GM21786 (cell line): Measurements from ENCODE around the gene RNU1-1.
"Not testable (repeated sequence)": the region's sequence is repeated elsewhere in the genome, so short reads cannot be mapped to it uniquely, and the experiment has no call there.

Source experiments
- ATAC-seq: cut with Tn5 transposase; IDR thresholded peaks from one replicate; pipeline ENCODE4 v1.9.1; 2021; ENCODE audit not compliant: unreplicated experiment

The RNU1-1 gene

DNA sequence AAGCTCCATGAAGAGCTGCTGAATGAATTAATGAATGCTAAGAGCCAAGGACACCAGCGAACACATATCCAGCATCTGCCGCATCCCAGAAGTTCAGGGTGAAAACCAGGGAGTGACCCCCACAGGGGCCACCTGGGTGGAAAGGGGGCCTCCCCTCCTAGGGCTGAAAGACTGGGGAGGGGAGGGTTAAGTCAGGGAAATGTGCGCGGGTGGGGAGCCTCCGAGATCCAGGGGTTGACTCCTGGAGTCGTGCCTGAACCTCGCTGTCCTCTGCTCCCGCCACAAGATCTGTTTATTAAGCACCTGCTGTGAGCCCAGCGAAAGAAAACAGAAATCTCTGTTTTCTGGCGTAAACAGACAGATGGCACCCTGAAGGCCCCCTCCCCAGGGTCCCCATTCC is 16.0 kb downstream of the RNU1-1 start:
- ATAC-seq: not testable (repeated sequence)

DNA sequence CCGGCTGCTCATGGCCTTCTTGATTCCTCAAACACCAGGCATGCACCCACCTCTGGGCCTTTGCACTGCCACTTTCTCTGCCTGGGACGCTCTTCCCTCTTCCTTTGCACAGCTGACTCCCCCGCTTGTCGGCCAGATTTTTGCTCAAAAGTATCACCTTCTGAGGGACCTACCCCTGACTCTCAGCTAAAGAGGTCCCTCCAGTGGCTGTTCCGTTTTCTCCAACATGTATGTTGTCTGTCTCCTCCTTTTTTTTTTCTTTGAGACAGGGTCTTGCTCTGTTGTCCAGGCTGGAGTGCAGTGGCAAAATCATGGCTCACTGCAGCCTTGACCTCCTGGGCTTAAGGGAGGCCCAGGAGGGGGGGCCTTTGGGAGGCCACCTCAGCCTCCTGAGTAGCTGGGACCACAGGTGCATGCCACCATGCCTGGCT is 16.6 kb downstream of the RNU1-1 start:
- ATAC-seq: not testable (repeated sequence)

DNA sequence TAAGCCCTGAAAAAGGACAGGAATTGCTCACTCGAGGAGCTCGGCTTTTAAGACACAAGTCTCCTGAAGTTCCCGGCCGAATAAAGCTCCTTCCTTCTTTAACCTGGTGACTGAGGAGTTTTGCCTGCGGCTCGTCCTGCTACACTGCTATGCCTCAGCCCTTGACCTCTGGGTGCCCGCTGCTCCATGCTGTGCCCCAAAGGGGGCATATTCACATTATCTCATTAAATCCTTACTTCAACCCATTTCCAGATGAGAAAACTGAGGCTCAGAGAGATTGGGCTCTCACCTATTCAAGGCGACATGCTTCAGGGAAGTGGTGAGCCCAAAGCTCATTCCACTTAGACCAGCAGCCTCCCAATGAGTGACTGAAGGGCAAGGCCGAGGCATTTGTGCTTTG is 20.4 kb downstream of the RNU1-1 start:
- not testable (repeated sequence) for ATAC-seq

DNA sequence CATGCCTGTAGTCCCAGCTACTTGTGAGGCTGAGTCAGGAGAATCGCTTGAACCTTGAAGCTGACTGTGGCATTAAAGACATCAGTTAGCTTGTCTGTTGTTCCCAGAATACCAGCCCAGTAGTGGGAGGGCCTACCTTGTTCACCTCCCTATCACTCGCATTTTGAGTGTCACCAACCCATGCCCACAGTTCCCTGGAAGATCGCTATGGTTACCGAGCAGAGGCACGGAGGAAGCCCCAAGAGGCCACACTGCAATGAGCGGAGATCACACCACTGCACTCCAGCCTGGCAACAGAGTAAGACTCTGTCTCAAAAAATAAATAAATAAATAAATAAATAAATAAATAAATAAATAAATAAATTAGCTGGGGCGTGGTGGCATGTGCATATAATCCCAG is 21.1 kb downstream of the RNU1-1 start:
- not testable (repeated sequence) for ATAC-seq

DNA sequence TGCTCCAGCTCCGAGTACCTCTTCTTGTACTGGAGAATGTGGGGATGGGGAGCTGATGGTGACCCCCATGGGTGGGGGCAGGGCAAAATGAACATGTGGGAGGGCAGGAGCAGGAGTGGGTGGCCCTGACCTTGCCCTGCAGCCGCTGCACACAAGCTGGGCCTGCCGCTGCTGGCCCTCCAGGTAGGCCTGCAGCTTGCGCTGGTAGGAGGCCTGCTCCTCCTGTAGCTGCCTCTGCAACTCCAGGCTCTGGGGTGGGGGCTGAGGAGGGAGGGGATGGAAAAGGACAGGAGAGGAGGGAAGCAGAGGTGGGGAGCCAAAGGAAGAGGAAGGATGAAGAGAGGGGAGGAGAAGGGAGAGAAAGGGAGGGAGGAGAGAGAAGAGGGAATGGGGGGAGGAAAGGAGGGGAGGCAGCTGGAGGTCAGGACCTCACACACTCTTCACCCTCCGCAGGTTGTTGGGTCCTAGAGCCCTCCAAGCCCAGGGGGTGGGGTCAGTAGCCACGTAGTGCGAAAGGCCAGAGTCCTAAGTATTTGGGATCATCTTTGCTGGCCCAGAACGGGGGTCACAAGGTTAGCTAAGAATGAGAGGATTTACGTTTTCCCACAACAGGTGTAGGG is 22.9 kb downstream of the RNU1-1 start:
- no peak for ATAC-seq

DNA sequence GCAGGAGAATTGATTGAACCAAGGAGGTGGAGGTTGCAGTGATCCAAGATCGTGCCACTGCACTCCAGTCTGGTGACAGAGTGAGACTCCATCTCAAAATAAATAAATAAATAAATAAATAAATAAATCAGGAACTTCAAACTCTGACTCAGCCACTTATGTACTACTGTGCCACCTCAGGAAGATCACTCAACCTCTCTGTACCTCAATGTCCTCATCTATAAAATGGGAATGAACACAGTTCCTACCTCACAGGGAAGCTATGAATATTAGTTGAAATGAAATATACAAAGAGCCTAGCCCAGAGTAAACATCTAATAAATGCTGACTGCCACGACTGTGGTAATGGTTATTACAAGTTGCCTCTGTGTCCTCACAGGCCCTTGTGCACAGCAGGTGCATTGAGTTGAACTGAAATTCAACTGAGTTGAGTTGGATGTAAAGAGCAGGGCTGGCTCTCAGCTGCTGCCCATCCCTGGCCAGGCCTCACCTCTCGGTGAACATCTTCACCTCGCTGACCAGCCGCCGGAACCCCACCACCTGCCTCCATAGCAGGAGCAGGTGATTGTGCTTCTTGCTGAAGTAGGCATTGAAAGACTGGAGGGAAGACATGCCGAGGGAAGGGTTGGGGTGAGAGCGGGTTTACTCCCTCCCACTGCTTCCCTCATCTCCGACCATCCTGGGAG is 24.7 kb downstream of the RNU1-1 start:
- ATAC-seq: not testable (repeated sequence)

DNA sequence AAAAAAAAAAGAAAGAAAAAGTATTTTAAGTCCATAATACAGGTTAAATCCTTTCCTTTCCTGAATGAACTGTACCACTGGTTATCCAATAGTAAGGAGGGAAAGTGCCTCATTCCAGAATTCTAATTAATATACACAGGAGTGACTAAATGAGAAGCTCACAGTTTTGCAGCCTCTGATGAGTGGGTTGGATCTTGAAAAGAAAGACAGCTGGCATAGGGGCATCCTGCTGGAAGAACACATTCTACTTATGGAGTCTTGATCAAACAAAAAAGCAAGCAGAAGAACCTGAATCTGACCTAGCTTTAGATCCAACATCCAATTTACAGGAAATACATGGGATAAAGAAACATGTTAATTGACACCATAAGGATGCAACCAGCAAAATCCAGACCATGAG is 27.1 kb downstream of the RNU1-1 start:
- not testable (repeated sequence) for ATAC-seq

DNA sequence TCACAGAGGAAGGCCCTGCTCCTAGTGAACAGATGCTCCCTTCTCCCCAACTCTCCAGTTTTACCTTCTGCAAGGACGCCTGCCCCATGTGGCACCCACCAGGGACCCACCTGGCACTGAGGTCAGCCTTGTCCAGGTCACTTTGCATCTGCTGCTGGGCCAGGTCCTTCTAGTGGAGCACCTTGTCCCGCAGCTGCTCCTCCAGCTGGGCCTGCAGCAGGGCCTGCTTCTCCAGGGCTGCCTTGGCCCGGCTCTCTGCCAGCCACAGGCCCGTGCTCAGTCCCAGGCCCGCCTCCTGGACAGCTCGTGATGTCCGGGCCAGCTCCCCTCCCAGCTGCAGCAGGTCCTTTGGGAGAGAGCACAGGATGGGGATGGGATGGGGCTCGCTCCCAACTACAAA is 27.8 kb downstream of the RNU1-1 start:
- ATAC-seq: not testable (repeated sequence)

DNA sequence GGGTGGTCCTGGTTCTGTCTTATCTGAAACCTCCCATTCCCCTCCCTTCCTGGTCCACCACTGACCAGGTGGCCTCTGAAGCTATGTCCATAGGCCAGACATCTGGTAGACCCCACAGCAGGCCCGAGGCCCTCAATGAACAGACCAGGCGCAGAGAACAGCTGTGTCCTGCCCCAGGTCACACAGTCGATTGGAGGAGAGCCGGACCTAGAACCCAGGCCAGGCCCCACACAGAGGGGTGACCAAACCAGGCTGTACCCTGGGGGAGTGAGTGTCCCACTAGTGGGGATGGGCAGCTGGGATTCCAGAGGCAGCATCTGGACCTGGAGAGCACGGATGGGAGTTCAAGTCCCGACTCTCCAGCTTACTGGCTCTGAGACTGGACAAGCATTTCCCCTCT is 29.2 kb downstream of the RNU1-1 start:
- ATAC-seq: no peak

DNA sequence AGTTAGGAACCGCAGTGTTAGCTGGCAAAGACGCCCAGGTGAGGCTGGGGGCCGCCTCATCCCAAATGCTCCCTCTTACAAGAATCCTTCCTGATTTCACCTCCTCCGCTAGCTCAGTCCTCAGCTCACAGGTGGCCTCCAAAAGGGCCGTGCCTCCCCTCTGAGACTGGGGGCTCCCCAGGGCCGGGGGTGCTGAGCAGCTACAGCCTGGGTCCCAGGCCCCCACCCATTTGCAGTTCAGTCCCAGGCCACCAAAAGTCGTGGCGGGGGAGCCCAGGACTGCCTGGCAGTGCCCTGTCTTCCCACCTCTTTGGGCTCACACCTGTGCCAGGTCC is 29.6 kb downstream of the RNU1-1 start:
- ATAC-seq: no peak

DNA sequence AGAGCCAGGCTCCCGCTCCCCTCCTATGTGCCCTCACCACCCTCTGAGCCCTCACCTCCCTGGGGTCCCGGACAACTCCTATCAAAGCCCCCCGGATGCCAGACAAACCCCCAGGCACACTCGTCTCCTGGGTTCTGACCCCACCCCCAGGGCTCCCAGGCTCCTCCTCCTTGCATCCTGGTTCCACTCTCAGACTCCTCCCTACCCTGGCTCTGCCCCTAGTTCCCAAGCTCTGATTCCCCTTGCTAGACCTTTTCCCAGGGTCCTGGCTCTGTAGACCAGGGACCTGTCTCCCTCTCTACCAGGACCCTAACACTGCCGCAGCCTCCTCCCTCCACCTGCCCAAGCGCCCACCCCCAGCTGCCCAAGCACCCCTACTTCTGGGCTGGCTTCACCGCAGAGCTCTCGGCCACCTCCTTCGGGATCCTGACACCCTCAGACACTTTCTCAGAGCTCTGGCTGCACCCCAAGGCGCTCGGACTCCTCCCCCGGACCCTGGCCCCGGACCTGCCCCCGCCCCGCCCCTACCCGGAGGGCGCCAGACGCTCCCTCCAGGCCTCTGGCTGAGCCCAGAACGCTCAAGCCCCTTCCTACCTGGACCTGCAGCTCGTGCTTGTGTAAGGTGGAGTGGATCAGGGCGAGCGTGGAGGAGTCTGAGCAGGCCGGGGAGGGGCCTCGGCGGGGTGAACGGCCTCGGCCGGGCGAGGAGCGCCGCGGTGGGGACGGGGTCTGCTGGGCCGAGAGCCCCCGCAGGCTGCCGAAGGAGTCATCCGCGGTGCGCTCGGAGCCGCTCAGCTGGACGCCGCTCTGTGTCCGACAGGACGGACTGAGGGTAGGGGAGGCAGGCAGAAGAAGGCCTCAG is 30.2 kb downstream of the RNU1-1 start:
- ATAC-seq: not testable (repeated sequence)

DNA sequence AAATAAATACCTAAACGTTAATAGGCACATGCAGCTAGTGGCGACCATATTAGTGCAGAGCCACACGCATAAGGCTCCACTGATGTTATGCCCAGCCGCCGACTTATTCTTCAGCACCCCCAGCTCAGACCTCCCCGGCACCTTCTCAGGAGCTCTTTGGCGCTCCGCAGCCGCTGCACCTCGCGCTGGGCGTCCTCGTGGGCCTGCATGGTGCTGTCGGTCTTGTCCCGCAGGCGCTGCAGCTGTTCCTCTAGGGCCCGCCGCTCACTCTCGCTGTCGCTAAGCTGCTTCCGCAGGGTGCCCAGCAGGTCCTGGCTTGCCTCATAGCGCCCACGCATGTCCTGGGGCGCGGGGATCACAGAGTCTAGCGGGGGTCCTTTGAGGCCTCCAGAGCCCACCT is 30.9 kb downstream of the RNU1-1 start:
- ATAC-seq: not testable (repeated sequence)

DNA sequence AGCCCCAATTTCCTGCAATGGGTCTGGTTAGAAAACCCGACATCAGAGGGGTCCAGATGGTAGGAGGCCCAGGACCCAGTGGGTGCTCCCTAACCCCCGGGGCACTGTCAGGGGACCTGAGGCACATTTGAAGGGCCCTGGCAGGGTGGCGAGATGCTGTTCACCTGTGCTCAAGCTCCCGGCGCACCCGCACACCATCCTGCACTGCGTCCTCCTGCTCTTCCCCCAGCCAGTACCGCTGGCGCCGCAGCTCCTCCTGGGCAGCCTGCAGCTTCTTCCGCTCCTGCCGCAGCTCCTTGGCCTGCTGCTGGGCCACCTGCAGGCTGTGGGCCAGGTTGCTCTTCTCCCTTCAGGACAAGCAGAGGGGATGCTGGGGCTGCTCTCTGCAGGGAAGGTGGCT is 36.0 kb downstream of the RNU1-1 start:
- no peak for ATAC-seq

DNA sequence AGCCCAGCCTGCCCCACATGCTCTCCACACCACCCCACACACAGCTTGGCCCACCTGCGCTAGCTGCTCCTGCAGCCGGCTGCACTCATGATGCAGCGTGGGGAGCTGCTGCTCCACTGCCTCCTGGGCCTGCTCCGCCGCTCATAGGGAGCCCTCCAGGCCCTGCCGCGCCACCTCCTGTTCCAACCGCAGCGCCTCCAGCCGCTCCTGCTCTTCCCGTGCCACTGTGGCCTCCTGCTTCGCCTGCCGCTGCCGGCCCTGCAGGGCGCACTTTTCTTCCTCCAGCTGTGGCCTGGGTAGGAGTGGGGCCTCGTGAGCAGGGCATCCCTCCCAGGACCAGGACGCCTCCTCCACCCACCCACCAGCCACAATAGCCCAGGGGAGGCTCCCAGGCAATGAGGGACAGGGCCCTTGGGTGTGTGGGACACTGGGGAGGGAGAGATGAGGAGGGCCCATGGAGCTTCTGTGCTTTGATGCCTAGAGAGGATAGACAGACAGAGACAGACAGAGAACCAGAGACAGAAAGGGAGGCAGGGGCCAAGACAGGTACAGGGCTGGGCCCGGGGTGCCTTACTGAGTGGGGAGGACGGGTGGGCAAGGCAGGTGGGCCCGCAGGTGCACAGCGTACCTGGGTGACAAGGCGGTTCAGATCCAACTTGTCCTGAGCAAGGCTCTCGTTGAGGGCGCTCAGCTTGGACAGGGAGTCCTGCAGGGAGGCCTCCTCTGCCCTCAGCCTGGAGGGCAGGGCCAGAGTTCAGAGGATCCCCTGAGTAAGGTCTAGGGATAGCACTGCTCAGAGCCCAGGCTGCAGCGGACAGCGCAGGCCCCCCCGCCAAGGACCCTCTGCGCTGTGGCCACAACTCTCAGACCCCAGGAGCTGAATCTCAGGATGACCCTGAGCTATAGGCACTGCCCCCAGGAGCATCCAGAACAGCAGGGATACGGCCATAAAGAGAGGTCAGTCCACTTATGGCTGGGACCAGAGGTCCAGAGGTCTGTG is 38.0 kb downstream of the RNU1-1 start:
- ATAC-seq: not testable (repeated sequence)

DNA sequence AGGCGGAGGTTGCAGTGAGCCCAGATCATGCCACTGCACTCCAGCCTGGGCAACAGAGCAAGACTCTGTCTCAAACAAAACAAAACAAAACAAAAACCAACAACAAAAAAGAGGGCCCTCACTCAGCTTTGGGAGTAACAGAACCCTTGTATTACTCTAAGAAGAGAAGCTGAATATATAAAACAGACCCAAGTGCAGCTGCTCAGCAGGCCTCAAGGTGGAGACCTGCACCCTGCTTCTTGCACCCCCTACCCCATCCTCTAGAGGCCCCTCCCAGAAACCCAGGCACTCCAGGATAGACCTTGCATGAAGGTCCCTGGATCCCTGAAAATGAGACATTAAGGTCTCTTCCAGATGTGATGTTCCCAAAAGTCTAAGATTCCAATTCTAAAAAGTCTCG is 39.2 kb downstream of the RNU1-1 start:
- ATAC-seq: not testable (repeated sequence)

DNA sequence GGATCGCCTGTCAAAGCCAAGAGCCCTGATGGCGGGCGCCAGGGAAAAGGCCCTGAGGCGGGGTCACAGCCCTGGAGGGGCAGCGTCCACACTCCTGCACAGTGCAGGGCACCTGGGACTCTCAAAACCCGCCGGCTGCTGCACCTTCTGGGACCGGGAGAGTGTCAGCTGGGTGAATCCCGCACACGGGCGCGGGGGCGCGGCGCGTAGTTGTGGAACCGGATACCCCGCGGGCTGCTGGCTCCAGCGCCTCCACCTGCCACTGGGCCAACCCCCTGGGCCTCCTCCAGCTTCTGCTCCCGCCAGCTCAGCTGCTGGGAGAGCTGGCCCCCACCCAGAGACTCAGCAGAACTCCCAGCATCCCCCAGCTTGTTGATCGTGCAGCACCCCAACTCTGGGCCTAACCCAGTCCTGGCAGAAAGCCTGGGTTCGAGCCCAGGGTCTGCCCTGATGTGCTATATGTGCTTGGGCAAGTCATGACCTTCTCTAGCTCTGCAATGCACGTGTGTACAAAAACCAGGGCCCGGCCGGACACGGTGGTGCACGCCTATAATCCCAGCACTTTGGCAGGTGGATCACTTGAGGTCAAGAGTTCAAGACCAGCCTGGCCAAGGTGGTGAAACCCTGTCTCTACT is 39.8 kb downstream of the RNU1-1 start:
- ATAC-seq: no peak

DNA sequence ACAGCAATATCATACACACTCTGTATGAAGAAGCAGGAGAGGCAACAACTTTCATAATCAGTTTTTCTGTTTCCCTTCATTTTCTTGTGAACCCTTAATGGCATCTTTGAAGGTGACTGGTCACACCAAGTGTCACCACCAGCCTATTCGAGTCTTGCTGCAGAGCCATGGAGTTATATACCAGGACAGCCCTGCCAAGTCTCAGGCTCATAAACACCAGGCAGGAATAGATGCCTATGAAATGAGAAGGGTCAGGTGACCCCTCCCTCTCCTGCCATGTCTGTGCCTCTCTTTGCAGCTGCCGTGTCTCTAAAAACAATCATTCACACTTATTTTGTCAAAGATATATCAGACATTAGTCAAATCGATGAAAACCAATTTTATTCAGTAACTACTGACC is 45.5 kb downstream of the RNU1-1 start:
- ATAC-seq: no peak

DNA sequence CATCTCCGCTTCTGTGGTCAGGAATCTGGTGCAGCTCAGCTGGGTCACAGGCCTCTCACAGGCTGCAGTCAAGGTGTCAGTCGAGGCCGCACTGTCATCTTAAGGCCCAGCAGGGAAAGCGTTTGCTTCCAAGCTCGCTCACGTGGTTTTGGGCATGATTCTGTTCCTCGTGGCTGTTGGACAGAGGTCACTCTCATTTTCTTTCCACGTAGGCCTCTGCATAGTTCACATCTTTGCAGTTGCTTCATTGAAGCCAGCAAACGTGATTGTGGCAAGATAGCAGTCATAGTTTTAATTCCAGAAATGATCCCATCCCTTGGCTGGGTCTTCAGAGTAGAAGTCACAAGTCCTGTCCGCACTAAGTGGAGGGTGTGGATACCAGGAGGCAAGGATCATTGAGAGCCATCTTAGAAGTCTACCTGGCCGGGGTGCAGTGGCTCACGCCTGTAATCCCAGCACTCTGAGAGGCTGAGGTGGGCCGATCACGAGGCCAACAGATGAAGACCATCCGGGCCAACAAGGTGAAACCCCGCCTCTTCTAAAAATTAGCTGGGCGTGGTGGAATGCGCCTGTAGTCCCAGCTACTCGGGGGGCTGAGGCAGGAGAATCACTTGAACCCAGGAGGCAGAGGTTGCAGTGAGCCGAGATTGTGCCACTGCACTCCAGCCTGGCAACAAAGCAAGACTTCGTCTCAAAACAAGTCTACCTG is 49.0 kb downstream of the RNU1-1 start:
- no peak for ATAC-seq
